H9 (cell line): ENCODE measurements around the gene NDUFS6. TPM values are rescaled to one million over a fixed set of nuclear protein-coding genes. Genes with fewer than 3 reads are reported as not detected.

ENCODE experiments used
- DNase-seq: peaks from one replicate; pipeline ENCODE4 v3.0.0-alpha.2; 2017
- H2AFZ ChIP-seq: one replicate; pipeline ENCODE4 v1.6.1; 2013; ENCODE audit warnings: mild to moderate bottlenecking, low read length, control low read depth, moderate library complexity
- H2AK5ac ChIP-seq: 2 replicates; pipeline ENCODE4 v1.6.1; 2013; ENCODE audit warnings: low read length, control low read depth, mixed read lengths; ENCODE audit not compliant: insufficient read length
- H2BK120ac ChIP-seq: one replicate; pipeline ENCODE4 v1.6.1; 2013; ENCODE audit warnings: low read depth, mild to moderate bottlenecking, low read length, control low read depth, inconsistent platforms; ENCODE audit not compliant: poor library complexity, severe bottlenecking
- H2BK12ac ChIP-seq: 2 replicates; pipeline ENCODE4 v1.6.1; 2013; ENCODE audit warnings: low read length, control low read depth, mixed read lengths, low read depth; ENCODE audit not compliant: insufficient read length
- H2BK15ac ChIP-seq: 2 replicates; pipeline ENCODE4 v1.6.1; 2013; ENCODE audit warnings: low read depth, low read length, control low read depth
- H2BK20ac ChIP-seq: one replicate; pipeline ENCODE4 v1.6.1; 2013; ENCODE audit warnings: low read depth, mild to moderate bottlenecking, low read length, control low read depth, inconsistent platforms; ENCODE audit not compliant: poor library complexity, severe bottlenecking
- H2BK5ac ChIP-seq: 2 replicates; pipeline ENCODE4 v1.6.1; 2013; ENCODE audit warnings: low read length, control low read depth, mixed read lengths; ENCODE audit not compliant: insufficient read length
- H3K14ac ChIP-seq: 2 replicates; pipeline ENCODE4 v1.6.1; 2013; ENCODE audit warnings: low read length, control low read depth; ENCODE audit not compliant: insufficient read depth
- H3K18ac ChIP-seq: 2 replicates; pipeline ENCODE4 v1.6.1; 2013; ENCODE audit warnings: low read depth, mild to moderate bottlenecking, mixed read lengths, low read length, control low read depth; ENCODE audit not compliant: insufficient read length
- H3K23ac ChIP-seq: 2 replicates; pipeline ENCODE4 v1.6.1; 2013; ENCODE audit warnings: low read length, control low read depth, mixed read lengths, low read depth; ENCODE audit not compliant: insufficient read length
- H3K23me2 ChIP-seq: 2 replicates; pipeline ENCODE4 v1.6.1; 2013; ENCODE audit warnings: low read depth, mild to moderate bottlenecking, mixed read lengths, low read length, control low read depth; ENCODE audit not compliant: insufficient read length, poor library complexity, severe bottlenecking
- H3K27ac ChIP-seq: 2 replicates; pipeline ENCODE4 v1.5.1; 2013; ENCODE audit warnings: low read length, control low read depth, mixed read lengths, low read depth; ENCODE audit not compliant: insufficient read length
- H3K27me3 ChIP-seq: 2 replicates; pipeline ENCODE4 v1.6.1; 2013; ENCODE audit warnings: low read length, control low read depth, inconsistent platforms; ENCODE audit not compliant: insufficient read depth
- H3K4ac ChIP-seq: 2 replicates; pipeline ENCODE4 v1.6.1; 2013; ENCODE audit warnings: low read depth, mild to moderate bottlenecking, control low read depth, inconsistent platforms, low read length, moderate library complexity
- H3K4me1 ChIP-seq: 2 replicates; pipeline ENCODE4 v1.6.1; 2013; ENCODE audit warnings: low read length, control low read depth, inconsistent platforms; ENCODE audit not compliant: insufficient read depth
- H3K4me2 ChIP-seq: 2 replicates; pipeline ENCODE4 v1.6.1; 2013; ENCODE audit warnings: low read length, control low read depth, mixed read lengths; ENCODE audit not compliant: insufficient read length, insufficient read depth
- H3K56ac ChIP-seq: 2 replicates; pipeline ENCODE4 v1.6.1; 2013; ENCODE audit warnings: low read depth, mild to moderate bottlenecking, mixed read lengths, low read length, control low read depth; ENCODE audit not compliant: insufficient read length
- H3K79me1 ChIP-seq: 2 replicates; pipeline ENCODE4 v1.6.1; 2013; ENCODE audit warnings: low read depth, mild to moderate bottlenecking, moderate library complexity, low read length, control low read depth, inconsistent platforms; ENCODE audit not compliant: insufficient read depth, poor library complexity, severe bottlenecking
- H3K79me2 ChIP-seq: 2 replicates; pipeline ENCODE4 v1.6.1; 2013; ENCODE audit warnings: low read length, control low read depth, inconsistent platforms; ENCODE audit not compliant: insufficient read depth
- H3K9ac ChIP-seq: 2 replicates; pipeline ENCODE4 v1.6.1; 2013; ENCODE audit warnings: low read length, control low read depth, mixed read lengths; ENCODE audit not compliant: insufficient read length; ENCODE audit errors: extremely low read depth
- H3K9me3 ChIP-seq: one replicate; pipeline ENCODE4 v1.6.1; 2013; ENCODE audit warnings: low read depth, low read length, inconsistent platforms; ENCODE audit not compliant: control insufficient read depth
- H3T11ph ChIP-seq: one replicate; pipeline ENCODE4 v1.6.1; 2013; ENCODE audit warnings: mild to moderate bottlenecking, low read length, control low read depth, inconsistent platforms
- H4K20me1 ChIP-seq: one replicate; pipeline ENCODE4 v1.6.1; 2013; ENCODE audit not compliant: control insufficient read depth, insufficient read length, insufficient read depth
- H4K5ac ChIP-seq: 2 replicates; pipeline ENCODE4 v1.6.1; 2013; ENCODE audit warnings: low read depth, mild to moderate bottlenecking, mixed read lengths, low read length, control low read depth; ENCODE audit not compliant: insufficient read length
- H4K8ac ChIP-seq: replicated peaks from 2 replicates; pipeline ENCODE4 v1.6.1; 2013; ENCODE audit warnings: low read length, control low read depth, mixed read lengths, low read depth; ENCODE audit not compliant: insufficient read length
- H4K91ac ChIP-seq: 2 replicates; pipeline ENCODE4 v1.6.1; 2013; ENCODE audit warnings: low read depth, mild to moderate bottlenecking, moderate library complexity, mixed read lengths, low read length, control low read depth; ENCODE audit not compliant: insufficient read length
- H3K27ac Mint-ChIP-seq, 3 experiments: 2 replicates in 2 of 3; 3 replicates in 1 of 3; pipeline ENCODE4 v1.8.0; 2020 to 2021; ENCODE audit warnings: mixed read lengths in 3 of 3, mild to moderate bottlenecking in 1 of 3, moderate library complexity in 1 of 3
- H3K27me3 Mint-ChIP-seq: 2 replicates; pipeline ENCODE4 v1.8.0; 2021; ENCODE audit warnings: low read depth, mild to moderate bottlenecking, moderate library complexity, mixed read lengths
- H3K36me3 Mint-ChIP-seq, 3 experiments: 2 replicates in 2 of 3; 3 replicates in 1 of 3; pipeline ENCODE4 v1.8.0; 2020 to 2021; ENCODE audit warnings: low read depth in 3 of 3, mixed read lengths in 3 of 3; ENCODE audit not compliant: insufficient read depth in 1 of 3
- H3K4me1 Mint-ChIP-seq, 2 experiments: 2 replicates each; pipeline ENCODE4 v1.8.0; 2020; ENCODE audit warnings: mixed read lengths in 2 of 2
- H3K4me3 Mint-ChIP-seq, 2 experiments: 2 replicates in 1 of 2; 3 replicates in 1 of 2; pipeline ENCODE4 v1.8.0; 2020 to 2021; ENCODE audit warnings: mild to moderate bottlenecking in 2 of 2, mixed read lengths in 2 of 2, moderate library complexity in 1 of 2
- H3K9me3 Mint-ChIP-seq, 2 experiments: 2 replicates in 1 of 2; 3 replicates in 1 of 2; pipeline ENCODE4 v1.8.0; 2020; ENCODE audit warnings: mild to moderate bottlenecking in 2 of 2, mixed read lengths in 2 of 2, moderate library complexity in 1 of 2
- WGBS: extraction: QIAGEN DNeasy Blood & Tissue Kit; methylation state at CpG from one replicate; pipeline ENCODE4 v1.1.7; 2013; ENCODE audit warnings: missing lambda C conversion rate, low lambda C conversion rate, mixed read lengths; ENCODE audit not compliant: insufficient read length; ENCODE audit errors: extremely low coverage; 5-methylcytosine and 5-hydroxymethylcytosine counted together
- total RNA-seq: library from RNA; stranded (reverse); gene quantifications from 2 replicates; pipeline ENCODE4 v1.2.1, GENCODE V29; 2021
- TF ChIP-seq, protein P1 (sequence below): fragments of 200-600 bp; sonication (generic); conservative IDR thresholded peaks from 3 replicates; pipeline ENCODE4 v1.8.0; 2021; ENCODE audit warnings: antibody characterized with exemption, mild to moderate bottlenecking

The NDUFS6 gene
- total RNA-seq, 1 experiment from 2014 or later: 62.5 TPM

DNA sequence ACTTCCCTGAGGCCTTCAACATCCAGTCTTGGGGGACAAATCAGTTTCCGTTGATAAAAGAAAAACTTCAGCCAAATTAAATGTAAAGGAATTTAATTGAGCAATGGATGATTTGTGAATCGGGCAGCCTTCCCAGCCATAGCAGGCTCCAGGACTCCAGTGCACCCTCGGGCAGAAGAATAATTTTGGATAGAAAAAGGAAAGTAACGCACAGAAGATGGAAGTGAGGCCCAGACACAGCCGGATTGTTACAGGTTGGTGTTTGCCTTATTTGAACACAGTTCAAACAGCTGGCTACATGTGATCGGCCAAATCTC is 20.6 kb upstream of the NDUFS6 start:
- H3K23ac ChIP-seq: no peak overlapping the region
- H2BK5ac ChIP-seq: no peak overlapping the region
- H4K8ac ChIP-seq: no peak overlapping the region
- no peaks in the 10 kb centered on the region for H4K20me1 ChIP-seq
- no peaks in the 10 kb centered on the region for H3K27me3 ChIP-seq
- no peak overlapping the region for H3K4me3 Mint-ChIP-seq
- no peak overlapping the region for H2AFZ ChIP-seq
- no peak overlapping the region for H3K4me2 ChIP-seq
- no peak for DNase-seq
- no peak overlapping the region for H3K18ac ChIP-seq
- no peak overlapping the region for H2BK20ac ChIP-seq
- no peak overlapping the region for H3K14ac ChIP-seq
- H3K27ac ChIP-seq: no peak overlapping the region
- H3K23me2 ChIP-seq: no peaks in the 10 kb centered on the region
- no peak overlapping the region for H3K56ac ChIP-seq
- no peak overlapping the region for H2BK120ac ChIP-seq
- H3K9me3 ChIP-seq: no peaks in the 10 kb centered on the region
- no peak overlapping the region for H3K4ac ChIP-seq
- no peaks in the 10 kb centered on the region for H3K79me2 ChIP-seq
- H3K9ac ChIP-seq: no peak overlapping the region
- no peak overlapping the region for H2AK5ac ChIP-seq
- no peaks in the 10 kb centered on the region; a peak in 1 of 7 replicates for H3K36me3 Mint-ChIP-seq
- no peak overlapping the region for H2BK15ac ChIP-seq
- no peak overlapping the region for H4K5ac ChIP-seq
- no peak overlapping the region for H3T11ph ChIP-seq
- peaks cover 4% of the 10 kb centered on the region in 2 experiments; a peak in 4 of 5 replicates for H3K9me3 Mint-ChIP-seq
- no peak overlapping the region for H4K91ac ChIP-seq
- no peak overlapping the region for H3K27ac Mint-ChIP-seq
- no peaks in the 10 kb centered on the region for H3K79me1 ChIP-seq
- no peaks in the 10 kb centered on the region for H3K4me1 ChIP-seq
- TF ChIP-seq, protein P1, sequence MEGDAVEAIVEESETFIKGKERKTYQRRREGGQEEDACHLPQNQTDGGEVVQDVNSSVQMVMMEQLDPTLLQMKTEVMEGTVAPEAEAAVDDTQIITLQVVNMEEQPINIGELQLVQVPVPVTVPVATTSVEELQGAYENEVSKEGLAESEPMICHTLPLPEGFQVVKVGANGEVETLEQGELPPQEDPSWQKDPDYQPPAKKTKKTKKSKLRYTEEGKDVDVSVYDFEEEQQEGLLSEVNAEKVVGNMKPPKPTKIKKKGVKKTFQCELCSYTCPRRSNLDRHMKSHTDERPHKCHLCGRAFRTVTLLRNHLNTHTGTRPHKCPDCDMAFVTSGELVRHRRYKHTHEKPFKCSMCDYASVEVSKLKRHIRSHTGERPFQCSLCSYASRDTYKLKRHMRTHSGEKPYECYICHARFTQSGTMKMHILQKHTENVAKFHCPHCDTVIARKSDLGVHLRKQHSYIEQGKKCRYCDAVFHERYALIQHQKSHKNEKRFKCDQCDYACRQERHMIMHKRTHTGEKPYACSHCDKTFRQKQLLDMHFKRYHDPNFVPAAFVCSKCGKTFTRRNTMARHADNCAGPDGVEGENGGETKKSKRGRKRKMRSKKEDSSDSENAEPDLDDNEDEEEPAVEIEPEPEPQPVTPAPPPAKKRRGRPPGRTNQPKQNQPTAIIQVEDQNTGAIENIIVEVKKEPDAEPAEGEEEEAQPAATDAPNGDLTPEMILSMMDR: no peak
- peaks cover 2% of the 10 kb centered on the region; the same call in 1 of the 2 replicates for H3K27me3 Mint-ChIP-seq
- no peak overlapping the region for H2BK12ac ChIP-seq
- WGBS: no CpG with 5 or more reads among the region's 6 CpGs
- no peaks in the 10 kb centered on the region for H3K4me1 Mint-ChIP-seq
